Measurements from ENCODE around the gene TMED6.

DNA sequence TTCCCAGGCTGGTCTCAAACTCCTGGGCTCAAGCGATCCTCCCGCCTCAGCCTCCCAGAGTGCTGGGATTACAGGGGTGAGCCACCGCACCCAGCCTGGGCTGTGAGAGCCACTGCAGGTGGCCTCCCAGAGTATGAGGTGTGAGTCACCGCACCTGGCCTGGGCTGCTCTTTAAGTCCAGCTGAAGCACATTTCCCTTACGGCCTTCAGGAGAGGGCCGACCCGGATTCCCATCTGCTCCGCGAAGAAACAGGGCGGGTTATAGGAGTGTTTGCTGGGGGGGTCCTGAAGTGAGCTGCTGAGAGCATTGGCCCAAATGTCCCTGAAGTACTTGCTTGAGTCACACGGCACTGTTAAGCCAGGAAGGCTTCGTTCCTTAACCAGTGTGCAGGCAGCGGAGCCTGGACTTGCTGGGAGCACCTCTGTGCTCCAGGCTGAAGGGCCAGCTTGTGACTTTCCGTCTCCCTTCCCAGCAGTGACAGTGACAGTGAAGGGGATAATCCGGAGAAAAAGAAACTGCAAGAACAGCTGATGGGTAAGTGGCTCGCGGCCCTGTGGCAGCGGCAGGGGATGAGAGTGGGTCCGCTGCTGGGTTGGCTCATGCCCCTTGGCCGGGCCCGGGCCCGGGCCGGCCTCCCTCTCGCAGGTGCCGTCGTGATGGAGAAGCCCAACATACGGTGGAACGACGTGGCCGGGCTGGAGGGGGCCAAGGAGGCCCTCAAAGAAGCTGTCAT is 33.2 kb downstream of the TMED6 start:
- TF ChIP-seq YY1 (IDR thresholded peaks at IDR 0.05; ENCODE audit: insufficient read depth, insufficient read length) (no peak), SUZ12 (IDR thresholded peaks at IDR 0.05; ENCODE audit: extremely low read depth, insufficient read depth, insufficient read length) (no peak)
